ENCODE results near the gene TSTD2.

- TF ChIP-seq CTCF (IDR thresholded peaks at IDR 0.05), result no peak
- no peak for TF ChIP-seq POLR2A (IDR thresholded peaks at IDR 0.05)
These were observed 27.2 kb upstream of the TSTD2 start for GRCh38 chr9:97660340-97660739.
